Raji (cell line): ENCODE data around the gene KCNN4.

Experiments used
- POLR2A ChIP-seq: IDR thresholded peaks from 2 replicates; pipeline ENCODE4 v1.6.1; 2011; ENCODE audit warnings: low read depth, low read length, control low read depth; ENCODE audit not compliant: insufficient read depth

Gene KCNN4

GRCh38 chr19:43802216-43802951 lies 21.6 kb upstream of the KCNN4 start, which contains the start of gene LYPD5:
LYPD5 (minus strand) TSS chr19:43802447; CDS start chr19:43802380, 67 bp downstream.
- TF ChIP-seq POLR2A = no peak

DNA sequence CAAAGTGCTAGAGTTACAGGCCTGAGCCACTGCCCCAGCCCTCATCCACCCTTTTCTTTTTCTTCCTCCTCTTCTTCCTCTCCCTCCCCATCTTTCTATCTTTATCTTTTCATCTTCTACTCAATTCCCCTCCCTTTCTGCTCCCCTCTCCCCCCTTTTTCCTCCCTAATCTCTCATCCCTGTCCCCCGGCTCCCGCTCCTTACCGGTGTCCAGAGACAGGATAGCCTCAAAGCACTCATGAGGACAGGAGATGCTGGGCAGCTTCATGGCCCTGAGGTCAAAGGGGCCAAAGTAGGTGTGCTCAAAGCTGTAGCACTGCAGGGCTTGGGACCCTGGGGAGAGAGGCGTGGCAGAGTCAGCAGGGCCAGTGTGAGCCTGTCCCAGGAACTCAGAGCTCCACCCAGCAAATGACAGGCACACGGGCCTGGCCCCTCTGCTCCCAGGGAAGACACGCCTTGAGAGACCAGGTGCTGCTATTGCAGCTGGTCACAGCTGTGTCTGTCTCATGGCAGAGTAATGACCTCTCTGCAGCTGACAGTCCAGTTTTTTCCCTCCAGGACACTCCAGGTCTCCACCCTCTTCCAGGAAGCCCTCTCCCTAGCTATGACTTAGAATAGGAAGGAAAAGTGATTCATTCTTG lies 18.8 kb upstream of the KCNN4 start:
- TF ChIP-seq POLR2A = no peak

DNA sequence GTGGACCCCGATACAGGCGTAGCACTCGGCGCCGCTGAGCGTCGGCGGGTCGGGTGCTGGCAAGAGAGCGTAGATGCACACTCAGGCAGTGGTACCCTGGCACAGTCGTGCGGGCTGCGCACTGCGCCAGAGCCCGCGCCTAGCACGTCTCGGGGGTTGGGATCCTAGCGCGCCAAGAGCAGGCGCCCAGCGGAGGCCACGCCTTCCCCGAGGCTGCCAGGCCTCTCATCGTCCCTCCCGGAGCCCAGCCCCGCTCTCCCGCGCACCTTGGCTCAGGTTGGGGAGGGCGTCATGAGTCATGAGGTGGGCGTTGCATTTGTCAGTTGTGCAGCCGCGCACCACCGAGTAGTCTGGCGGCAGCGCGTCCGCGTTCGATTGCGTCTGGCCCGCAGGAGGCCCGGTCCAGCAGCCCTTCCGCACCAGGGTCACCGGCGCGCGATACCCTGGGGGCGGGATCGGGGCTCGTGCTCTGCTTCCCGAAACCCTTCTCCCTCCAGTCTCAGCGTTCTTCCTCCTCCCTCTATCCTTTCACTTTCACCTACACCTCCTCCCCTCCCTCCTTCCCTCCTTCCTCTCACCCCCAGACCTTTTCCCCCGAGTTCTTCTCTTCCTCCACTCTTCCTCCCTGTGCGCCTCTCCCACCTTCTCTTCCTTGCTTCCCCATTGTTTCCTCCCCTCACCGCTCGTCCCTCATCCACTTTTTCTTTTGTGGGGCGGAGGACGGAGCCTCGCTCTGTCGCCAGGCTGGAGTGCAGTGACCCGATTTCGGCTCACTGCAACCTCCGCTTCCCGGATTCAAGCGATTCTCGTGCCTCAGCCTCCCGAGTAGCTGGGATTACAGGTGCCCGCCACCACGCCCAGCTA lies 18.0 kb upstream of the KCNN4 start:
- TF ChIP-seq POLR2A = no peak

GRCh38 chr19:43798026-43798545 lies 17.3 kb upstream of the KCNN4 start:
- TF ChIP-seq POLR2A = no peak

DNA sequence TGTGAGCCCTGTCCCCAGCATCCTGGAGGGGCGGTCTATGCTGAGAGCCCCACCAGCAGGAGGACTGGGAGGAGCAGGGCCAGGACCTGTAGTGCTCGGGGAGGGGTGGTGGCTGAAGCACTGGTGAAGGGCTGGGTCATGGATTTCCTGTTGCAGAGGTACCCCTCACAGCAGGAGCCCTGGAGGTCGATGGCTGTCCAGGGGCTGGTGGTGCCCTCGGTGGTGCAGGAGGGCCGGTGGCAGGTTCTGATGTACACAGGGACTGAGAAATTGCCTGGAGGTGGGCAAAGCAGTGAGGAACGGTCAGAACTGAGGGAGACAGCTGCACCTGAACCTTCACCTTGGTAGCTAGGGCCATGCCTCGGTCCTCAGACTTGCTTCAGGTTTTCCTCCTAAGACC lies 16.8 kb upstream of the KCNN4 start:
- no peak for TF ChIP-seq POLR2A

DNA sequence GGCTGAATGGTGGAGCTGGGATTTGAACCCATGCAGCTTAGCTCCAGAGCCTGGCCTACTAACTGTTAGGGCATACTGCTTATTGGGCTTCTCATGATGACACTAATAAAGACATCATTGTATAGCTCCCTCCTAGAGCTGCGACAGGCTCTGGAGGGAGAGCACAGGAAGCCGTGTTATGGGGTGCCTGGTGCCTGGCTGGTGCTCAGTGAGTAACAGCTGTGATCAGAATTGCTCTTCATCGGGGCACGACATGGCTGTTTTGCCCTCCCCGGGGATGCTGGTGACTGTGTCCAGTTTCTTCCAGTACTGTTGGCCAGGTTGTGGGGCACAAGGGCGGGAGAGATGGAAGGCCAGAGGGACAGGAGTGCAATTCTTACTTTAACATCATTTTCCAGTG lies 16.3 kb upstream of the KCNN4 start:
- TF ChIP-seq POLR2A = no peak

- no peak for TF ChIP-seq POLR2A
These were observed 9.8 kb upstream of the KCNN4 start for GRCh38 chr19:43790587-43790986.

DNA sequence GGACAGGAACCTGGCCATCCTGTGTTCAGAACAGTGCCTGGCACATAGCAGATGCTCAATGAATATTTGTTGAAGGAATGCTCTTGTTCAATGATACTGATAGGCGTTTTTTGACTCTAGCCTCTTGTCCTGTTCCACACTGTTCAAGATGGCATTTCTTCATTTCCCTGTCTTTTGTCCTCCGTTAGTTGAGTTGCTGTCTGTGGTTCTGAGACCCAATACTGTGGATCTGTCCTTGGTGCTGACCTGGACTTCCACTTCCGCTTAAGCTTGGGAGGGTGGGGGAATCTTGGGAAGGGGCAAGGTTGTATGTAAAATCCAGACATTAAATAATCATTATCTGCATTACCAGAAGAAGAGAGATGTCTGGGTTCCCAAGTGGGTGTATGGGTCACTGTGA lies 8.3 kb upstream of the KCNN4 start:
- TF ChIP-seq POLR2A = no peak

GRCh38 chr19:43786665-43787064 lies 5.9 kb upstream of the KCNN4 start:
- TF ChIP-seq POLR2A = no peak

- no peak for TF ChIP-seq POLR2A
These were observed 4.4 kb upstream of the KCNN4 start for GRCh38 chr19:43784981-43785808.

DNA sequence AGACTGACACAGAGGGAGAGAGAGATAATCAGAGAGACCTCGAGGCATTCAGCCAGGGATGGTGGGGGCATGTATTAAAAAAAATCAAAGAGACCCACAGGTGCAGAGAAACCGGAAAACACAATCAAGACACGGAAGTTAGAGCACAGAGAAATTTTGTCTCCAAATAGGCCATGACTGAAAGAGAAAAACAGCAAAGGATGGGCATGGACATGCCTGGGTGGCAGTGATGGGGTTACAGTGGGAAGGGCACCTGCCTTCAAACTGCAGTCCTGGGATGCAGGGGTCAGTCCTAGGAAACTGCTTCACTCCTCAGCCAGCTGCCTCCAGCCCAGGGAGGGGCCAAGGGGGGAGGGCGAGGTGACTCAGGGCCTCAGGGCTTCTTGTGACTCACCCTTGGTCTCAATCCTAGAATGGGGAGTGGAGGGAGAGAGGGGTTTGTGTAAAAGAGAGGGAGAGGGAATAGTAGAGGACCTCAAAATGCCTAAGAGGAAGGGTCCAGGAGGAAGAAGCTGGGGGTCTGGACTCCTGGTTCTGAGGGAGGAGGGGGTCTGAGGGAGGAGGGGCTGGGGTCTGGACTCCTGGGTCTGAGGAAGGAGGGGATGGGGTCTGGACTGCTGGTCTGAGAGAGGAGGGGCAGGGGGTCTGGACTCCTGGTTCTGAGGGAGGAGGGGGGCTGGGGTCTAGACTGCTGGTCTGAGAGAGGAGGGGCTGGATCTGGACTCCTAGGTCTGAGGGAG lies 3.6 kb upstream of the KCNN4 start:
- no peak for TF ChIP-seq POLR2A

DNA sequence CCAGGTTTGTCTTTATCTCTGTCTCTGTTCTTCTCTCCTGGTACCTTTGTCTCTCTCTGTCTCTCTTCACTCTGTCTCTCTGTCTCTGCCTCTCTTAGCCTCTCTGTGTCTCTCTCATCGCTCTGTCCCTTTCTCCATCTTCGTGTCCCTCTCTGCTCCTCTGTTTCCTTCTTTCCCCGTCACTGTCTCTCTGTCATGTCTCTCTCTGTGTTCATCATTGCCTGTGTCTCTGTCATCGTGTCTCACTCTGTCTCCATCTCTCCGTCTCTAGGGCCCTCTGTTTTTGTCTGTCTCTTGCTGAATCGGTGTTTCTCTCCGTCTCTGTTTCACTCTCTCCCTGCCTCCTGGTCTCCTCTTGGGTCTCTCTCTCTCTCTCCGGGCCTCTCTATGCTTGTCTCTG lies 2.9 kb upstream of the KCNN4 start:
- TF ChIP-seq POLR2A = no peak

GRCh38 chr19:43782689-43783231 lies 2.0 kb upstream of the KCNN4 start:
- TF ChIP-seq POLR2A = no peak

DNA sequence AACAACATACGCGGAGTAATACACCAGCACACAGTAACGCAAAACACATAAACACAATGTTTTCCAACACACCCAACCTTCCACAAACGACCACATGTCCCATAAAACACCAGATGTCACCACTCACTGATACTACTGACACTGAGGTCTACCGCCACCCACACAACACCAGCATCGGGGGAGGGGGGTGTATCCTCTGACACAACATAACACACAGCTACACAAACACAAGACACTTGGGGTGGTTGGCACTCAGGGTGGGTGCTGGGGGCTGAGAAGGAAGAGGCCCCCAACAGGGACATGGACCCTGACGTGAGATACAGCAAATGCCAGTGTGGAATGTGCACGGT lies 1.5 kb upstream of the KCNN4 start:
- no peak for TF ChIP-seq POLR2A
